SK-N-MC (cell line): ENCODE data around the gene PODN.

Source experiments
- EZH2 ChIP-seq: fragments of 200-600 bp; sonication (generic); IDR thresholded peaks from one replicate; pipeline ENCODE4 v1.6.1; 2017; ENCODE audit warnings: antibody characterized with exemption
- POLR2AphosphoS5 ChIP-seq: IDR thresholded peaks from 2 replicates; pipeline ENCODE4 v1.6.1; 2012; ENCODE audit warnings: mild to moderate bottlenecking, low read depth, low read length, borderline replicate concordance

GRCh38 chr1:53134042-53134485 lies 72.1 kb downstream of the PODN start:
- TF ChIP-seq POLR2AphosphoS5 (no peak), EZH2 (no peak)
